Kidney (tissue), 14 donors: ENCODE measurements around the gene CACNA1S. TPM values are rescaled to one million over a fixed set of nuclear protein-coding genes. Genes with fewer than 3 reads are reported as not detected.

Experiments
- DNase-seq, 5 donors: peaks; one replicate each; pipeline ENCODE4 v3.0.0-alpha.2; 2013 to 2020
- FAIRE-seq: peaks from 2 replicates; lab custom pipeline; 2012; peaks lifted over from hg19 to GRCh38; lab: Jason Lieb, UNC
- H3K27ac ChIP-seq, 2 donors: one replicate each; pipeline ENCODE4 v1.7.0; 2013; ENCODE audit warnings: low read depth in 2 of 2, low read length in 2 of 2, inconsistent platforms in 1 of 2
- H3K27me3 ChIP-seq: one replicate; pipeline ENCODE4 v1.7.1; 2013; ENCODE audit warnings: low read length, inconsistent platforms; ENCODE audit not compliant: control insufficient read depth, insufficient read depth
- H3K36me3 ChIP-seq, 3 donors: one replicate each; pipeline versions ENCODE4 v1.7.0 to v1.7.1; 2013; ENCODE audit warnings: low read length in 3 of 3, control low read depth in 1 of 3, inconsistent platforms in 1 of 3; ENCODE audit not compliant: insufficient read depth in 3 of 3, control insufficient read depth in 2 of 3
- H3K4me1 ChIP-seq, 3 donors: one replicate each; pipeline versions ENCODE4 v1.7.0 to v1.7.1; 2013; ENCODE audit warnings: low read length in 3 of 3, inconsistent platforms in 1 of 3, low read depth in 1 of 3; ENCODE audit not compliant: control insufficient read depth in 2 of 3, insufficient read depth in 2 of 3
- H3K4me3 ChIP-seq, 3 donors: one replicate each; pipeline versions ENCODE4 v1.7.0 to v1.8.1; 2013; ENCODE audit warnings: low read length in 3 of 3, control low read depth in 1 of 3, inconsistent platforms in 1 of 3
- H3K9ac ChIP-seq, 3 donors: one replicate each; pipeline versions ENCODE4 v1.7.0 to v1.7.1; 2013; ENCODE audit warnings: low read length in 3 of 3, control low read depth in 1 of 3, inconsistent platforms in 1 of 3
- H3K9me3 ChIP-seq, 3 donors: one replicate each; pipeline versions ENCODE4 v1.7.0 to v1.7.1; 2013; ENCODE audit warnings: low read length in 3 of 3, control low read depth in 1 of 3, inconsistent platforms in 1 of 3; ENCODE audit not compliant: control insufficient read depth in 2 of 3, insufficient read depth in 1 of 3
- intact Hi-C: fragments of 100-400 bp; cut with DNase I; formaldehyde crosslinking; loops from one replicate; pipeline ENCODE4 v1.11.1; 2022
- polyA plus RNA-seq: library from polyadenylated mRNA; stranded (reverse); fragments of 350-450 nt; fragmentation: Illumina TruSeq; extraction: RNeasy Lipid Tissue Mini Kit (QIAGEN cat#74804); gene quantifications from one replicate; pipeline ENCODE4 v1.2.3, GENCODE V29; 2014; ENCODE audit warnings: low read depth, low replicate concordance; ENCODE audit not compliant: insufficient read depth
- total RNA-seq: library from RNA; stranded (reverse); fragmentation: NEBNext Ultra II Directional; extraction: Animal tissue kit (Norgen Biotek cat#: 25700); gene quantifications from one replicate; pipeline ENCODE4 v1.2.1, GENCODE V29; 2021
- TF ChIP-seq, protein P1 (sequence below): IDR thresholded peaks from 3 replicates; pipeline ENCODE4 v1.5.1; 2012; ENCODE audit warnings: mild to moderate bottlenecking, moderate library complexity, borderline replicate concordance; ENCODE audit not compliant: insufficient read depth; ENCODE audit errors: extremely low read depth
- donor health status: control.
- donor health status: control.
- donor health status: control.
- donor health status: control.
- donor health status: control.
- donor health status: DM: yes; HTN: yes; CAD: no.
- donor health status: Normal renal cell carcinoma (clear cell type).

Gene CACNA1S
- total and polyA plus RNA-seq, 2 donors from 2014 or later, result 0.41 TPM; not detected in 1

GRCh38 chr1:201001962-201002361 is 110.3 kb downstream of the CACNA1S start:
- Histone ChIP-seq H3K27ac (no peak overlapping the region), H3K4me3 (no peak overlapping the region), H3K4me1 (no peaks in the 10 kb centered on the region), H3K9ac (no peak overlapping the region), H3K27me3 (no peaks in the 10 kb centered on the region), H3K36me3 (no peaks in the 10 kb centered on the region), H3K9me3 (no peaks in the 10 kb centered on the region)
- DNase-seq, result no peak
- TF ChIP-seq, protein P1, sequence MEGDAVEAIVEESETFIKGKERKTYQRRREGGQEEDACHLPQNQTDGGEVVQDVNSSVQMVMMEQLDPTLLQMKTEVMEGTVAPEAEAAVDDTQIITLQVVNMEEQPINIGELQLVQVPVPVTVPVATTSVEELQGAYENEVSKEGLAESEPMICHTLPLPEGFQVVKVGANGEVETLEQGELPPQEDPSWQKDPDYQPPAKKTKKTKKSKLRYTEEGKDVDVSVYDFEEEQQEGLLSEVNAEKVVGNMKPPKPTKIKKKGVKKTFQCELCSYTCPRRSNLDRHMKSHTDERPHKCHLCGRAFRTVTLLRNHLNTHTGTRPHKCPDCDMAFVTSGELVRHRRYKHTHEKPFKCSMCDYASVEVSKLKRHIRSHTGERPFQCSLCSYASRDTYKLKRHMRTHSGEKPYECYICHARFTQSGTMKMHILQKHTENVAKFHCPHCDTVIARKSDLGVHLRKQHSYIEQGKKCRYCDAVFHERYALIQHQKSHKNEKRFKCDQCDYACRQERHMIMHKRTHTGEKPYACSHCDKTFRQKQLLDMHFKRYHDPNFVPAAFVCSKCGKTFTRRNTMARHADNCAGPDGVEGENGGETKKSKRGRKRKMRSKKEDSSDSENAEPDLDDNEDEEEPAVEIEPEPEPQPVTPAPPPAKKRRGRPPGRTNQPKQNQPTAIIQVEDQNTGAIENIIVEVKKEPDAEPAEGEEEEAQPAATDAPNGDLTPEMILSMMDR, result no peak
- intact Hi-C loops, result no loop called here
- FAIRE-seq, result no peak

DNA sequence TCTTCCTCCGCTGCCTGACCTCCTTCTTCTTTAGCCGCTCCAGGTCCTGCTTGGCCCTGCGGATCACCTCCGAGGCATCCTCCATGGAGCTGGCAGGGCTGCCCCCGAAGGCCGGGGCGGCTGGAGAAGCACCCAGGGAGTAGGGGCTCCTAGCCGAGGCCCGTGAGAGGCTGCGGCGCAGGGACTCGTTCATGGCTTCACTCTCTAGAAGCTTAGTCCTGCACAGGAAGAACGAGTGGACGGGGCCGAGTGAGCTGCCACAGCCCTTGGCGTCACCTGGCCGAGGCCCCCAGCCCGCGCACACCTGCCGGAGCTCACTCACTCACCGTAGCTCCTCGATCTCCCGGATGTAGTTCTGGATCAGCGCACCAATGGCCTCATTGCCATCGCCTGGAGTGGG is 111.8 kb downstream of the CACNA1S start:
- Histone ChIP-seq H3K9me3 (no peaks in the 10 kb centered on the region), H3K9ac (no peak overlapping the region), H3K27me3 (no peaks in the 10 kb centered on the region), H3K27ac (no peak overlapping the region), H3K4me3 (no peak overlapping the region), H3K4me1 (no peaks in the 10 kb centered on the region), H3K36me3 (no peaks in the 10 kb centered on the region)
- FAIRE-seq (no peak), DNase-seq (no peak)
- TF ChIP-seq, protein P1, result no peak
- intact Hi-C loops, result no loop called here

GRCh38 chr1:200999667-201000066 is 112.6 kb downstream of the CACNA1S start:
- no peaks in the 10 kb centered on the region for H3K27me3 ChIP-seq
- FAIRE-seq, result no peak
- intact Hi-C loops, result no loop called here
- no peak for DNase-seq
- H3K27ac ChIP-seq, result no peak overlapping the region
- H3K36me3 ChIP-seq, result no peaks in the 10 kb centered on the region
- H3K4me3 ChIP-seq, result no peak overlapping the region
- no peaks in the 10 kb centered on the region for H3K4me1 ChIP-seq
- no peaks in the 10 kb centered on the region for H3K9me3 ChIP-seq
- no peak overlapping the region for H3K9ac ChIP-seq
- TF ChIP-seq, protein P1, result no peak

GRCh38 chr1:200998323-200998722 is 113.9 kb downstream of the CACNA1S start:
- intact Hi-C loops, result no loop called here
- H3K27ac ChIP-seq, result no peak overlapping the region
- H3K36me3 ChIP-seq, result no peaks in the 10 kb centered on the region
- no peak overlapping the region for H3K4me3 ChIP-seq
- no peaks in the 10 kb centered on the region for H3K9me3 ChIP-seq
- no peak for FAIRE-seq
- no peaks in the 10 kb centered on the region for H3K27me3 ChIP-seq
- TF ChIP-seq, protein P1, result no peak
- H3K9ac ChIP-seq, result no peak overlapping the region
- no peaks in the 10 kb centered on the region for H3K4me1 ChIP-seq
- no peak for DNase-seq
